HG02981 (cell line): ENCODE data around the gene ETFA.
"Not testable (repeated sequence)": the region's sequence is repeated elsewhere in the genome, so short reads cannot be mapped to it uniquely, and the experiment has no call there.

Experiments used
- ATAC-seq: cut with Tn5 transposase; IDR thresholded peaks from one replicate; pipeline ENCODE4 v1.9.1; 2021; ENCODE audit warnings: mild to moderate bottlenecking, moderate library complexity; ENCODE audit not compliant: unreplicated experiment

Gene ETFA

GRCh38 chr15:76327191-76328105 is 16.2 kb upstream of the ETFA start:
- ATAC-seq, result no peak

- no peak for ATAC-seq
These were observed 14.4 kb upstream of the ETFA start for GRCh38 chr15:76325704-76326103.

- no peak for ATAC-seq
These were observed 12.8 kb upstream of the ETFA start for GRCh38 chr15:76324066-76324465.

- no peak for ATAC-seq
These were observed 10.3 kb upstream of the ETFA start for GRCh38 chr15:76321602-76322001.

- ATAC-seq, result no peak
These were observed 9.9 kb upstream of the ETFA start for GRCh38 chr15:76321171-76321570.

GRCh38 chr15:76320012-76320411 is 8.7 kb upstream of the ETFA start:
- ATAC-seq, result no peak

- no peak for ATAC-seq
These were observed 2.5 kb upstream of the ETFA start for GRCh38 chr15:76313731-76314130.

- not testable (repeated sequence) for ATAC-seq
These were observed 1.9 kb upstream of the ETFA start for GRCh38 chr15:76313175-76313567.

- no peak for ATAC-seq
These were observed 1.4 kb upstream of the ETFA start for GRCh38 chr15:76312540-76313174.

- ATAC-seq, result peak; percentile 3
These were observed 682 bp downstream of the ETFA start for GRCh38 chr15:76310475-76311099.

GRCh38 chr15:76309601-76310330 is 1.5 kb downstream of the ETFA start:
- ATAC-seq, result no peak

- ATAC-seq, result no peak
These were observed 7.4 kb downstream of the ETFA start for GRCh38 chr15:76303909-76304308.

- ATAC-seq, result no peak
These were observed 11.5 kb downstream of the ETFA start for GRCh38 chr15:76299786-76300185.

- ATAC-seq, result no peak
These were observed 12.3 kb downstream of the ETFA start for GRCh38 chr15:76298986-76299385.

GRCh38 chr15:76297951-76298350 is 13.3 kb downstream of the ETFA start:
- not testable (repeated sequence) for ATAC-seq

- ATAC-seq, result no peak
These were observed 14.4 kb downstream of the ETFA start for GRCh38 chr15:76296849-76297248.

- ATAC-seq, result not testable (repeated sequence)
These were observed 16.8 kb downstream of the ETFA start for GRCh38 chr15:76294463-76294862.

- no peak for ATAC-seq
These were observed 17.9 kb downstream of the ETFA start for GRCh38 chr15:76293361-76293760.

GRCh38 chr15:76289582-76289981 is 21.7 kb downstream of the ETFA start:
- ATAC-seq, result no peak

- ATAC-seq, result peak; percentile 51
These were observed 24.9 kb downstream of the ETFA start for GRCh38 chr15:76286271-76286879.
